ENCODE measurements around the gene FSTL4. TPM values are rescaled to one million over a fixed set of nuclear protein-coding genes. Genes with fewer than 3 reads are reported as not detected.

FSTL4 gene
- total RNA-seq, 1 experiment from 2014 or later, result 1.1 TPM

DNA sequence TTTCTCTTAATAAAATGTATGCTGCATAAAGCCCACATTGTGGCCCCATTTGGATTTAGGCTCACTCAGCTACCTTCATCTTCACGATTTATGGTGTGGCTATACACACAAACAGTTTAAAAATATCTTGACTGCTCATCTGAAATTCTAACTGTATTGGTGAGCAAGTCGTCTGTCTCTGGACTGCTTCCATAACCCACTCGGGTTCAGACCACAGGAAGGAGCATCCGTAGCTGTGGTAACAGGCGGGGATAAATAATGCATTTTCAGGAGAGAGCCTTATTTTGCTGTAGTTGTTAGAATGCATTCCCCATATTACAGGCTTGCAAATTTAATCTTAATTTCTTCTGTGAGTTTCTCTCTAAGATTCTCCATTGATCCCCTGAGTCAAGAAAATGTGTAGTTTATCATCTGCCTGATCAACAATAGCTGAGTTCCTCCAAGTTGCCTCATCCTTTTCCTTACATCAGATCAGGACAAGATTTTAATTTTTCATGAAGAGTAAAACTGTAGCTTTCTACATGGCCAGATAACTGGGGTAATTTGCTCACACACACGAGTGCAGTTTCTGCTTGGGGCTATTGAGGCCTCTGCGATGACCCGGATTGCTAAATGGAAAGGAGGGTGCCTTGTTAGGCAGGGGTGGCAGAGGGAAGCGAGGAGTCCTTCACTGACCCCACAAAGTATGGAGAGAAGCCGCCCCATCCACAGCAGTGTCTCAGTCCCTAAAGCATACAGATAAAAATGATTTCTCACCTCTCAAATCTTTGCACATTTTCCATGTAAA lies 133.9 kb downstream of the FSTL4 start:
- DNase-seq (ENCODE audit: low spot score), result no peak

DNA sequence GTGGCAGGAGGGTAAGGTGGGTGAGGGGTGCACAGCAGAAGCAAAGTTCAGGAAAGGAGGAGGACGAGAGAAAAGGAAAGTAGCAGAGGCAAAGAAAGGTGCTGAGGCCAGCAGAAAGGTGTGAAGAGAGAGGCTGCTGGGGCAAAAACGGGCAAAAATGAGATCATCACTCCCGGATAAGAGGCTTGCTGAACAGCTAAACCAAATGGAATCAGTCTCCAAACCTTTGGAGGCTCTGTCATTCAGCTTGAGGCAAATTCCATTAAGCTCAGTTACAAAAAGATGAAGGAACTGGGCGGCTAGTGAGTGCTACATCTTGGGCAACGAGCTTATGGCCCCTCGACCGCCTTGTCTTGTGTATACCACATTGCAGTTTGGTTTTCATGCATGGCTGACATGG lies 136.4 kb downstream of the FSTL4 start:
- no peak for DNase-seq (ENCODE audit: low spot score)

DNA sequence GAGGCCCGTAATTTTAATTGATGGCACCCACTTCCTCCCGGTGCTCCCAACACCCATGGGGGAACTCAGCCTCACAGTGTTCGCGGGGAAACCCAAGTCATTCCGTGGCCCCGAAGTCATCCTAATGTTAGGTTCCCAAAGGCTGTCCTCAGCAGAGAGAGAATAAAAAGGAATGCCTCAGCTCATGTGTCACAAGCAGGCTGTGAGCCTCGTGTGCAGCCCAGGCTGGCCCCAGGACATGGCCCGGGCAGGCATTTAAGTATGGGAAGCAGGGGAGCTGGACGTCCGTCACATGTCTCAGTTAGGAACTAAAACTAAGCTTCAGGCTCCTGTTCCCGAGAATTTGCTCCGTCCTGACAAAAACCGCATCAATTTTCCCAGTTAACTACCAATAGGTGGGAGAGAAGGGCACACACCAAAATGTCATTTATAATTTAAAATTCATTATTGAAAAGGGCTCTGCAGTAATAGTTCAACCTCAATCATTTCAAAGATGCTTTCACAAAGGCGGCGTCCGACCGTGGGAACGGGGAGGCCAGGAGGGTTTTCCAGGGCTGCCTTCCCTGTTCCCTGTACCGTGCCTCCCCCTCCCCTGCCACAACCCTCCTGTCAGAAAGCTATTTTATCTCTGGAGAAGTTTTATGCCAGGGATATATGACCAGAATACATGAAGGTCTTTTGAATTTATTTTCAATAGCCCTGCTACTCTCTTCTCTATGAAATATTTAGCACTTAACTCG lies 137.3 kb downstream of the FSTL4 start:
- DNase-seq (ENCODE audit: low spot score), result no peak

- DNase-seq (ENCODE audit: low spot score), result no peak
These were observed 139.1 kb downstream of the FSTL4 start for GRCh38 chr5:133473291-133473690.

- no peak for DNase-seq (ENCODE audit: low spot score)
These were observed 139.5 kb downstream of the FSTL4 start for GRCh38 chr5:133472829-133473228.

GRCh38 chr5:133471699-133472098 lies 140.6 kb downstream of the FSTL4 start:
- no peak for DNase-seq (ENCODE audit: low spot score)

GRCh38 chr5:133470841-133471240 lies 141.5 kb downstream of the FSTL4 start:
- DNase-seq (ENCODE audit: low spot score), result no peak

DNA sequence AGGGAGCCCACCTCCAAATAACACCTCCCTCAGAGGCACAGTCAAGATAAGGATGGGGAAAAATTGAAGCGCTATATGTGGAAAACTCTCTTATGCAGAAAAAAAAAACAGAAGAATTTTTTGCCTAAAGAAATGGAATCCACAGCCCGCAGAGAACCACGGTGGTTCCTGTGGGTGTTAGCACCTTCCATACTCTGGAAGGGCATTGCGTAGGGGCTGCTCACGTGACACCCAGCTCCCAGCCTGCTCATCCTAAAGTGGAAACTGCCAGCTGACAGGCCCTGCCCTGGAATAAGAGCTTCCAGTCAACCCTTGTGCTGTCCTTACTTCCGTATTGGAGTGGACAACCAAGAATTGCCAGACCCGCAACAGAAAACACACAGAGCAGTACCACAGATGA lies 142.5 kb downstream of the FSTL4 start:
- no peak for DNase-seq (ENCODE audit: low spot score)

DNA sequence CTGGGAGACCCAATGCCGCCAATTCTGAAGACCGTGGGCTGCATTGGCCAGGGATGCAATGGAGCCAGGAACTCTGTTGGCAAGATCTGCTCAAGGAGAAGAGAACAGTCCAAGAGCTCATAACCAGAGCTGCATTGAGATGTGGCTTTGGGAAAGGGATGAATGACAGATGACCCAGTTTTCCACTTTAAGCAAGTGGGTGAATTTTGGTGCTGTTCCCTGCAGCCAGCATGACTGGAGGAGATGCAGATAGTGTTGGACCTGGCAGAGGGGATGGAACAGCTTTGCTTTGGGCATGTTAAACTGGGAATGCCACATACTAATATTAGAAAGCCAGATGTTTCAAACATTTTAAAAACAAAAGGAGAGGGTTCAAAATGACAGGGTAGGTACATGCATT lies 143.1 kb downstream of the FSTL4 start:
- no peak for DNase-seq (ENCODE audit: low spot score)

- DNase-seq (ENCODE audit: low spot score), result no peak
These were observed 143.7 kb downstream of the FSTL4 start for GRCh38 chr5:133468596-133468995.

DNA sequence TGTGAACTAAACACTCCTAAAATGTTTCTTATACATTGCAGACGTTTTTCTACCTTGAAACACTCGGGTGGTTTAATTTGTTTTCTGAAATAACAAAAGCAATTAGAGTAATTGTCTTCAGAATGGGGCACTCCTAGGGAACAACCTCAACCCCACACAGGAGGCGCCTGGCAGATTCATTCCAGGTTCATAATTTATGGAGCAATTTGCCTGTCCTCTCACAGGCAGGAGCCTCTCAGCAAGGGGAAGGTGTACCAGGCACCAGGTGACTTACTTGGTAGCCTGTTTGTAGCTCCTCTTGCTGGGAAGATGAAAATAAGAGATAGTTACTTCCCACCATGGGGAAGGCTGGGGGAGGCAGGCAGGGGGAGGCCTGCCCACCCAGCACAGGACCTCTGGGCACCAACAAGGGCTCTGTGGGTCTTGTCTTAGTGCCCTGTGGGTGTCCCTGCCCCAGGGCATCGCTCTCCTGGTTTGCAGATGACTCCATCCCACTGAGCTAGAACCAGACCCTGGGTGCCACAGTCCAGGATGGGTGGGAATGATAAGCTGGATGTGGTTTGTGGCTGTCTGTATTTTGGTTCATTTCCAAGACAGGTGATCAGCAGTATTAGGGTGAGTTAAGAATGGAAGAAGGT lies 144.4 kb downstream of the FSTL4 start:
- DNase-seq (ENCODE audit: low spot score), result no peak

DNA sequence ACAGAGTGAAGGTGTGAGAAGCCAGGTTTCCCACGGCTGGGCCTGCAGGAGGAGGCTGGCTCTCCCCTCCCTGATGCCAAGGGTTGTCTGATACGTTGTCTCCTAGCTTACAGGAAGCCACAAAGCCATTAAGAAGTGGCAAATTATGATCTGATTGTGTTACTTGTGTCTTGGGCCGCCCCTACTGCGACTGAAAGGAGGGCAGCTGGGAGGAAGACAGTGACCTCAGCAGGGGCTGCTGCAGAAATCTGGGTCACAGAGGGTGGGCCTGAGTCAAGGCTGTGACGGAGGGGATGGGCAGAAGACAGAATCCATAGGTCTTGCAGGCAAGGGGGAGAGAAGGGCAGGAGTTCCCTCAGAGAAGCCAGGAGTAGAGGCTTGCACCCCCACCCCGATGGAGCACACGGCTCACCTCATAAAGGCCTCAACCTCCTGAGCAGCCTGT lies 145.0 kb downstream of the FSTL4 start:
- no peak for DNase-seq (ENCODE audit: low spot score)

DNA sequence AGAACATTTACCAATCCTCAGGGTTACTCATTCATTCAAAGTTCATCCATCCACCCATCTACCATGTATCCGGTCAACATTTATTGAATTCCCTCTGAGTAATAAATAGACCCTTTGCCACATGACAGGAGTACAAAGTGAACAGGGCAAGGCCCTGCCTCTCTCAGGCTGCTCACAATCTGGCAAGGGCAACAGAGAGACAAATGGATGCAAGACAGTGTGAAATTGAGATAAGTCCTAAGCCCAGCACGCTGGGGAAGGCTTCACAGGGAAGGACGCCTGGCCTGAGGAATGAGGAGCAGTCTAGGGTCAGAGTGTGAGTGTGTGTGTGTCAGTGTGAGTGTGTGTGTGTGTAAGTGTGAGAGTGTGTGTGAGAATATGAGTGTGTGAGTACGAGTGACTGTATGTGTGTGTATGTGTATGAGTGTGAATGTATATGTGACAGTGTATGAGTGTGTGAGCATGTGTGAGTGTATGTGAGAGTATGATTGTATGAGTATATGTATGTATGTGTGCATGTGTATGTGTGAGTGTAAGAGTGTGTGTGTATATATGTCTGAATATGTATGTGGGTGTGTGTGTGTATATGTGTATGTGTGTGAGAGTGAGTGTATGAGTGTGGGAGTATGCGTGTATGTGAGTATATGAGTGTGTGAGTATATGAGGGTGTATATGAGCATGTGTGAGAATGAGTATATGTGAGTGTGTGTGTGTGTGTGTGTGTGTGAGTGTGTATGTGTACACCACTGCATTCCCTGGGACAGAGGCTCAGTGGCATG lies 145.6 kb downstream of the FSTL4 start:
- DNase-seq (ENCODE audit: low spot score), result no peak

DNA sequence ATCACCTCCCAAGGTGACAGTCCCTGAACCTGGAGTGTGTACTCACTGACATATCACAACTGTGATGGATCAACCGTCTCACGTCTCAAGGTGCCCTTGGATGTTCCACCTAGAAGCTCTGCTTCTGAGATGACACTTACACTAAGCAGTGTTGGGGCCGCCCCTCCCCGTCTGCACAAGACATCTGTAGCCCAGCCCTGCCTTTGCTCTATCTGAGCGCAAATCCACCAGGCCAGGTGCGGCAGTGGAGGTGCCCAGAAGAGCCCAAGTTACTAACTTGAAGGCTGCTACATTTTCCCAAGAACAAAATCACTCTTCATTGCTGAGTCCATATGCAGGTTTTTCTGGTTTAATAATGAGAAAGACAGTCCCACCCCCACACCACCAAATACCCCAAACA lies 148.3 kb downstream of the FSTL4 start:
- no peak for DNase-seq (ENCODE audit: low spot score)

GRCh38 chr5:133461796-133462516 lies 150.4 kb downstream of the FSTL4 start:
- no peak for DNase-seq (ENCODE audit: low spot score)

- peak; percentile 32 for DNase-seq (ENCODE audit: low spot score)
These were observed 152.1 kb downstream of the FSTL4 start for GRCh38 chr5:133460172-133460758.

- no peak for DNase-seq (ENCODE audit: low spot score)
These were observed 152.7 kb downstream of the FSTL4 start for GRCh38 chr5:133459474-133460160.

DNA sequence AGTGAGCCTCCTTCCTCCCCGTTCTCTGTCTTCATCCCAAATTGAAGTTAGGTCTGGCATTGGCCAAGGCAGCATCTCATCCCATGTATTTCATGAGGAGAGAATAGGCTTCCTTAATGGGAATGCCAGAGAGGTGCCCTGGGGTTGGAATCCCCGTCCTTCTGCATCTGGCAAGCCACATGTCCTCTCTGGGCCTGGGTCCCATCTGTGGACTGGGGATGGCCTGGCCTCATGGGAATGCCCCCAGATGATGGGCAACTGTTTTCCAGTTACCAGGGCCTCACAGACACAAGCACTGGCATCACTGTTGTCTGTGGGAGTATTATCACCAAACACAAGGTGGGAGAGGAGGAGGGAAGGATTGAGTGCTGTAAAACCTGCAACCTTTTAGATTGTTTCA lies 153.9 kb downstream of the FSTL4 start:
- no peak for DNase-seq (ENCODE audit: low spot score)

- DNase-seq (ENCODE audit: low spot score), result no peak
These were observed 154.6 kb downstream of the FSTL4 start for GRCh38 chr5:133457439-133458355.

Data from A172 (cell line).